KOPT-K1 (cell line): ENCODE results near the gene CDH12.

Experiments used
- H3K27ac ChIP-seq: fragments of 200-600 bp; sonication (generic); 2 replicates; pipeline ENCODE4 v1.5.1; 2016; ENCODE audit warnings: antibody characterized with exemption, mild to moderate bottlenecking, low read depth, low read length; ENCODE audit not compliant: poor library complexity, severe bottlenecking
- H3K36me3 ChIP-seq: fragments of 200-600 bp; sonication (generic); 2 replicates; pipeline ENCODE4 v1.5.1; 2017; ENCODE audit warnings: antibody characterized with exemption, mild to moderate bottlenecking, low read length, moderate library complexity; ENCODE audit not compliant: insufficient read depth
- H3K9me3 ChIP-seq: fragments of 200-600 bp; sonication (generic); 2 replicates; pipeline ENCODE4 v1.5.1; 2017; ENCODE audit warnings: antibody characterized with exemption, low read length, mild to moderate bottlenecking; ENCODE audit not compliant: insufficient read depth, poor library complexity, severe bottlenecking

CDH12 gene

GRCh38 chr5:22593592-22593991 lies 259.6 kb downstream of the CDH12 start:
- Histone ChIP-seq H3K27ac (no peak overlapping the region), H3K9me3 (no peaks in the 10 kb centered on the region), H3K36me3 (no peaks in the 10 kb centered on the region)

GRCh38 chr5:22591461-22591860 lies 261.7 kb downstream of the CDH12 start:
- H3K27ac ChIP-seq = no peak overlapping the region
- no peaks in the 10 kb centered on the region for H3K36me3 ChIP-seq
- H3K9me3 ChIP-seq = no peaks in the 10 kb centered on the region

GRCh38 chr5:22590677-22591268 lies 262.4 kb downstream of the CDH12 start:
- H3K27ac ChIP-seq = no peak overlapping the region
- H3K9me3 ChIP-seq = no peaks in the 10 kb centered on the region
- H3K36me3 ChIP-seq = no peaks in the 10 kb centered on the region

DNA sequence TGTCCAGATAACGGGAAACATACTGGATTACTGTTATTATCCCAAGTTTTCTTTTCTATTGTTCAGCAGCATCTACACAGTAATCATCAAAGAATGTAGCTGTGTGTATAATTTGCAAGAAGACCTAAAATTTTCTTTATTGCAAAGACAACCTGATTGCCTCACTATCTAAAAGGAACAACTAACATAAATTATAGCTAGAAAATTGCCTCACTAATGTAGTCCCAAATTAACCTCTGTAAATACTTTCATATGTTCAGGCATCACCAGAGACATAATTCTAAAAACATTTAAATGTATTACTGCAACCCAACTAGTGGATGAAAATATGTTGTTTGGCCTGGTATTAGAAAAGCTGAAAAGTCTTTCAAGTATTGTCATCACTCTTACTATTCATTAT lies 275.4 kb downstream of the CDH12 start:
- H3K27ac ChIP-seq = no peak overlapping the region
- no peaks in the 10 kb centered on the region for H3K36me3 ChIP-seq
- no peaks in the 10 kb centered on the region for H3K9me3 ChIP-seq

DNA sequence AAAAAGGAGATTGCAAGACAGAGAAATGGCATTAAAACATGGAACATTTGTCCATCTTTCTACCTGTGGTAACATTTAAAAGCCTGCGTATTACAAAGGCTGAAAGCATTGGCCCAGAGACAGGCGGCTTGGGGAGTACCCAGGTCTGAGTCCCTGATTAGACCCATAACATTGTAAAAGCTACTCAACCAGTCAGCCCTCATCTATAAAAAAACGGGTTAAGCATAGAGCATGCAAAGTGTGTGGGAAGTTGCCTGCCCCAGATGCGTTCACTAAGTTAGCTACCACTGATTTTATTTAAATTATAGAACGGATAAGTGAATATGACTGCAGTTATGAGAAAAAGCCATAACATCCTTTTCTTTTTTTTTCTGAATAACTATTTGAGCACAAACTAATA lies 276.1 kb downstream of the CDH12 start:
- Histone ChIP-seq H3K9me3 (no peaks in the 10 kb centered on the region), H3K36me3 (no peaks in the 10 kb centered on the region), H3K27ac (no peak overlapping the region)

GRCh38 chr5:22572941-22573340 lies 280.2 kb downstream of the CDH12 start:
- Histone ChIP-seq H3K9me3 (no peaks in the 10 kb centered on the region), H3K27ac (no peak overlapping the region), H3K36me3 (no peaks in the 10 kb centered on the region)

GRCh38 chr5:22567983-22568382 lies 285.2 kb downstream of the CDH12 start:
- Histone ChIP-seq H3K27ac (no peak overlapping the region), H3K36me3 (no peaks in the 10 kb centered on the region), H3K9me3 (no peaks in the 10 kb centered on the region)

DNA sequence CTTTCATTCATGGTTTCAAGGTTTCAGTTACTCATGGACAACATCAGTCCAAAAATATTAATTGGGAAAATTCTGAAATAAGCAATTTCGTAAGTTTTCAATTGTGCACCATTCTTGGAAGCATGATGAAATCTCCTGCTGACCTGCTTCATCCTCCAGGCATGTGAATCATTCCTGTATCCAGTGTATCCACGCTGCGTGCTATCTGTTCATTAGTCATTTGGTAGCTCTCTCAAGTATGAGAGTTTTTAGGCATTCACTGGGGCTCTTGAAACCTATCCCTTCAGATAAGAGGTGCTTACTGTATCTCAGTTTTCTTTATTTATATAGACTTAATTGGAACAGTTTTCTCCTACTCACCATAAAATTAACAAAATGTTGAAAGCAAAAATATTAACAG lies 293.0 kb downstream of the CDH12 start:
- Histone ChIP-seq H3K9me3 (no peaks in the 10 kb centered on the region), H3K36me3 (no peaks in the 10 kb centered on the region), H3K27ac (no peak overlapping the region)

DNA sequence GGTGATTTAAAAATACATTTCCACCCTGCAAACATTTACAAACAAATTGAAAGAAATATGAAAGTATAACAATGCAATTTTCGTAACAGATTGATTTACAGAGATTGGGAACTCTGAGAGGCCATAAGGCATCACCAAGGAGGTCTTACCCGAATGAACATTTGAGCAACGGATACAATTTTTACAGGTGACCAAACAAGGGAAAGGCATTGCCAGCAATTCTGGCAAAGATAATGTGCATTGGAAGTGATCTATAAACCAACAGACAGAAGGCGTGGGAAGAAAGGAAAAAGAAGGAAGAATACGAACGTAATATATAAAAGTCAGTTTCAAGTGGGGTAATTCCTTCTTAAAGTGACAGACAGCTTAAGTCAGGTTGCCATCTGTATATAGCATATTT lies 295.9 kb downstream of the CDH12 start:
- Histone ChIP-seq H3K36me3 (no peaks in the 10 kb centered on the region), H3K9me3 (no peaks in the 10 kb centered on the region), H3K27ac (no peak overlapping the region)

DNA sequence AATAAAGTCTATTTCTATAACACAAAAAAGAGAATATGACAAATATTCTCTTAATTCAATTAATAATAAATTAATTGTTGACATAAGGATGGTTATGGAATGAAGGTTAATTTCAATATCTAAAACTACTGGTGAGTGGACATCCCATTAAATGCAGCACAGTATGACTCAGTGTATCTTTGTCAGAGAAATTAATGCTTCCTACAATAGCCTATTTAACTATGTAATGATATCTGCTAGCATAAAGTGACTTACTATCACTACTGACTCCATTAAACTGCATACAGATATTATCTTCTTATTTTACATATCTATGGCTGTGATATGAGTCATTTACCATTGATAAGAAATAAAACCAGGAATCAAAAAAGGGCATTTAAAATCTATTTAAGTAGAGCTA lies 298.7 kb downstream of the CDH12 start:
- Histone ChIP-seq H3K9me3 (no peaks in the 10 kb centered on the region), H3K27ac (no peak overlapping the region), H3K36me3 (no peaks in the 10 kb centered on the region)

GRCh38 chr5:22549876-22550671 lies 303.1 kb downstream of the CDH12 start:
- Histone ChIP-seq H3K27ac (no peak overlapping the region), H3K9me3 (no peaks in the 10 kb centered on the region), H3K36me3 (no peaks in the 10 kb centered on the region)

DNA sequence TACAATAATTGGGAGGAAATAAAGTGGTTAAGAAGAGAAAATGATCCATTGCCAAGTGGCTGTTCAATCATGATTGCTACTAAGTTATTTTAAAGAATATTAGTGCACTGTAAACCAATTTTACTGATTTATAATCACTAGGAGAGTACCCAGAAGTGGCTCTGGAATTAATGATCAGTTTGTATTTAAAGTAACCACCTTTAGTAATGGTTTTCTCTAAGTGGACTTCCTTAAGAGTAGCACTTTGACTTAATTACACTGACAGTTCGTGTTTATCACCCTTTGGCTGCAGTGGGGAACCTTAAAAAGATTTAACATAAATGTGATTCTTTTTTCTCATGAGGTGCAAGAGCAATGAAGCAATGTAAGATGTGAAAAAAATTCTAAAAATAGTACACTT lies 310.8 kb downstream of the CDH12 start:
- Histone ChIP-seq H3K36me3 (no peaks in the 10 kb centered on the region), H3K9me3 (no peaks in the 10 kb centered on the region), H3K27ac (no peak overlapping the region)

DNA sequence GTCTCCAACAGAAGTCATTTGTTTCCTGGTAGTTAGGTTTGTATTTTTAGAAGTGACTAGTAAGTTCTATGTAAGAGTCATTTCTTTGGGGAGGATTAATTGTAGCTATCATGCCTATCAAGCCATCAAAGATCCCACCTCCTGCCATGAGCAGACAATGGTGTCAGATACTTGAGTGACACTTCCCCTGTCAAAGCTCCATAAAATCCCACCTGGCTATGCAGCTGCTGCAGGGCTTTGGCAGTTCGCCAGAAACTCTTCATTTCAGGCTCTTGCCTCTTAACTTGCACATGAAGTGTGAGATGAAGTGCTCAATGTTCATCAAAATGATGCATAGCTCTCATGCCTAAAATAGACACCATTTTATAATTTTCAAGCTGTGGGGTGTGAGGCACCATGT lies 312.1 kb downstream of the CDH12 start:
- H3K36me3 ChIP-seq = no peaks in the 10 kb centered on the region
- H3K27ac ChIP-seq = no peak overlapping the region
- H3K9me3 ChIP-seq = no peaks in the 10 kb centered on the region

DNA sequence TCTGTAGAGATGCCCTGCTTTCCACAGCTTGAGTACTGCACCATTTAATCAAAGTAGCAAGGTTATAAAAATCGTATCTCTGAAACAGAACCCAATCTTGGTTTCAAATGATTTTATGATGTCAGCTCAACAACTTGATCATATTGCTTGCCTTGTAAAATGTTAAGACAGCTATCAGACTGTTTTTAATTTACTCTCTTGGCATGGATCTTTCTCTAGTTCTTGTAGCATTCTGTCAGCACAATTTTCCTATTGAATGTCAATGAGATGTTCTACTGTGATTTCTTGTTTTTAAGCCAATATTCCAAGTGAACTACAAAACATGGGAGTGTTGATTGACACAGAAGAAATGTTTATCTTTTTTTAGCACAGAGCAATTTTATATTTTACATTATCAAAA lies 313.4 kb downstream of the CDH12 start:
- Histone ChIP-seq H3K27ac (no peak overlapping the region), H3K9me3 (no peaks in the 10 kb centered on the region)

DNA sequence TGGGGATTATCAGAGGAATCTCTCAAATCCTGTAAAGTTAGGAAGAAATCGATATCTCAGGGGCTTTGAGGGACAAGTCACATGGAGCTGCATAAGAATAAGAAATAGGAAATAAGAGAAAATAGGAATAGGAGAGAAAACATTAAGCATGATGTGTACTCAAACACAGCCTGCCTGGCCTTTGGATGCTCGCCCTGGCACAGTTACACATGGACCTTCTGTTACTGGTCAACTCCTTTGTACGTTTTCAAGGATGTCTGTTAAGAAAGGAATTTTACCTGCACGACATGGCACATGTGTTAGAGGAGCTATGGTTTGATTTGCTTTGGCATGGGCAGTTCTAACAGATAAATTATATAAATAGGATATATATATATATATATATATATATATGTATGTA lies 321.2 kb downstream of the CDH12 start:
- Histone ChIP-seq H3K27ac (no peak overlapping the region), H3K9me3 (no peaks in the 10 kb centered on the region), H3K36me3 (no peaks in the 10 kb centered on the region)

More for the DNA sequence above, 313.4 kb downstream of the CDH12 start:
- no peaks in the 10 kb centered on the region for H3K36me3 ChIP-seq

DNA sequence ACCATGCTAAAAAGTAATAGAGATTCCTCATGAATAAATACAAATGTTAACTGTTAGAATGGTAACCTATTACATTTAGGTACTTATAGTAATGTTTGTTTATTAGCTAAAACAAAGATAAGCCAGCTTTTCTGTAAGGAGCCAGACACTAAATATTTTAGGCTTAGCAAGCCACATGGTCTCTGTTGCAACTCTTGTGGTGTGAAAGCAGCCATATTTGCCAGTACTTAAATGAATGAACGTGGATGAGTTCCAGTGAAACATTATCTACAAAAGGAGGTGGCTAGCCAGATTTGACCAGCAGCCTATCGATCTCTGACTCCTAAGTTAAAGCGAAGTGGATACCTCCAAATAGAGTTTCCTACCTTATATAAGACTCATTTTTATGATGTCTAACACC lies 331.6 kb downstream of the CDH12 start:
- Histone ChIP-seq H3K9me3 (no peaks in the 10 kb centered on the region), H3K27ac (no peak overlapping the region), H3K36me3 (no peaks in the 10 kb centered on the region)
